IPS-18c (cell line): Measurements from ENCODE around the gene ZNF578.
"Not testable (repeated sequence)": the region's sequence is repeated elsewhere in the genome, so short reads cannot be mapped to it uniquely, and the experiment has no call there.

ENCODE experiments used
- H3K4me3 ChIP-seq: 2 replicates; pipeline ENCODE4 v1.7.0; 2013; ENCODE audit warnings: low read depth, mild to moderate bottlenecking, low read length, moderate library complexity; ENCODE audit not compliant: insufficient read depth
- H3K9me3 ChIP-seq: one replicate; pipeline ENCODE4 v1.6.1; 2013; ENCODE audit warnings: mild to moderate bottlenecking, low read length, moderate library complexity; ENCODE audit not compliant: control insufficient read depth, insufficient read depth

The ZNF578 gene

DNA sequence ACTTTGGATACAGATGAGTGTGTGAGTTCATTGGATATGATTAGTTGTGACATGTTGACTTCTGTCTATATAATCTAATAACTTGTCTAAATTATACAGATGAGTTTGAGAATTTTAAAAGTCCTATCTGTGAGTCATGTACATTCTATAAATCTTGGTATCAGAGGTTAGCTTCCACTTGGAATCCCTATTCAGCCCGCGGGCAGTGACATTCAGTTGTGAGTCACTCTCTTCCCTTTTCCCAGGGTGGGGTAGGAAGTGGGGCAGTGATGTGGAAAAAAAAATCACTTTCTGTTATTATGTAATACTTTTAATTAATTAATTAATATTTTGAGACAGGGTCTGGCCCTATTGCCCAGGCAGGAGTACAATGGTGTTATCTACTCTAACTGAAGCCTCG is 41.2 kb downstream of the ZNF578 start:
- Histone ChIP-seq H3K9me3 (no peaks in the 10 kb centered on the region), H3K4me3 (no peak overlapping the region)

DNA sequence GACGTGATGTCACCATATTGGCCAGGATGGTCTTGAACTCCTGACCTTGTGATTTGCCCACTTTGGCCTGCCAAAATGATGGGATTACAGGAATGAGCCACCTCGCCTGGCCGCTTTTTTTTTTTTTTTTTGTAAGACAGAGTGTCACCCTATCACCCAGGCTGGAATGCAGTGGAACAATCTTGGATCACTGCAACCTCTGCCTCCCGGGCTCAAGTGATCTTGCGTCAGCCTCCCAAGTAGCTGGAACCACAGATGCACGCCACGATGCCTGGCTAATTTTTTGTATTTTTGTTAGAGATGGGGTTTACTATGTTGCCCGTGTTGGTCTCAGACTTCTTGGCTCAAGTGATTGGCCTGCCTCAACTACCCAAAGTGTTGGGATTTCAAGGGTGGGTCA is 45.2 kb downstream of the ZNF578 start:
- Histone ChIP-seq H3K9me3 (no peaks in the 10 kb centered on the region), H3K4me3 (no peak overlapping the region)

DNA sequence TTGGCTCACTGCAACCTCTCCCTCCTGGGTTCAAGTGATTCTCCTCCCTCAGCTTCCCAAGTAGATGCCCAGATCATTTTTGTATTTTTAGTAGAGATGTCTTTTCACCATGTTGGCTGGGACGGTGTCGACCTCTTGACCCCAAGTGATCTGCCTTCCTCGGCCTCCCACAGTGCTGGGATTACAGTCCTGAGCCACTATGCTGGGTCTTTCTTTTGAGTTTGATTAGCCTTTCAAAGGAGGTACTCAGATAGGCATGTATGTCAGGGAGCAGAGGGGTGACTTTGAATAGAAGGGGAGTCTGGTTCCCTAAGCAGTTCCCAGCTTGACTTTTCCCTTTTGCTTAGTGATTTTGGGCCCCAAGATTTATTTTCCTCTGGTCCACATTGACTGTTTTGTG is 47.1 kb downstream of the ZNF578 start:
- not testable (repeated sequence) for H3K9me3 ChIP-seq, H3K4me3 ChIP-seq

DNA sequence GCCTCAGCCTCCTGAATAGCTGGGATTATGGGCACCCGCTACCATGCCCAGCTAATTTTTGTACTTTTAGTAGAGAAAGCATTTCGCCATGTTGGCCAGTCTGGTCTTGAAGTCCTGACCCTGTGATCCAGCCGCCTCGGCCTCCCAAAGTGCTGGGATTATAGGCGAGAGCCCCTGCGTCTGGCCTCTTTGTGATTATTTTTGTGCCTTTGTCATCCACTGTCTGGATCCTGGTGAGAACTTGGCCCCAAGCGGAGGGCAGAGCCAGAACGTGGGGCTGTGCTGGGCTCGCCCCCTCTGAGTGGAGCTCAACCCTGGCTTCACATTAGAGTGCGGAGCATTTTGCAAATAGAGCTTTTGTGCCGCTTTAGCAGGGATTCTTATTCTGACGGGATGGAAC is 47.6 kb downstream of the ZNF578 start:
- not testable (repeated sequence) for H3K4me3 ChIP-seq, H3K9me3 ChIP-seq

DNA sequence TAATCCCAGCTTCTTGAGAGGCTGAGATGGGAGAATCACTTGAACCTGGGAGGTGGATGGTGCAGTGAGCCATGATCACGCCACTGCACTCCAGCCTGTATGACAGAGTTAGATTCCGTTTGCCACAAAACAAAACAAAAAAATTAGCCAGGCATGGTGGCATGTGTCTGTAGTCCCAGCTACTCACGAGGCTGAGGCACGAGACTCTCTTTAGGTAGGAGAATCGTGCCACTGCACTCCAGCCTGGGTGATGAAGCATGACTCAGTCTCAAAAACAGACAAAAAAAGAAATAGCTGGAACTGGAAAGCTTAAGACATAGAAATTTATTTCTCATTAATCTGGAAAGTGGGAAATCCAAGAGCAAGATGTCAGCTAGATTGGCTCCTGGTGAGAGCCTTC is 53.9 kb downstream of the ZNF578 start:
- no peak overlapping the region for H3K4me3 ChIP-seq
- H3K9me3 ChIP-seq: no peaks in the 10 kb centered on the region

DNA sequence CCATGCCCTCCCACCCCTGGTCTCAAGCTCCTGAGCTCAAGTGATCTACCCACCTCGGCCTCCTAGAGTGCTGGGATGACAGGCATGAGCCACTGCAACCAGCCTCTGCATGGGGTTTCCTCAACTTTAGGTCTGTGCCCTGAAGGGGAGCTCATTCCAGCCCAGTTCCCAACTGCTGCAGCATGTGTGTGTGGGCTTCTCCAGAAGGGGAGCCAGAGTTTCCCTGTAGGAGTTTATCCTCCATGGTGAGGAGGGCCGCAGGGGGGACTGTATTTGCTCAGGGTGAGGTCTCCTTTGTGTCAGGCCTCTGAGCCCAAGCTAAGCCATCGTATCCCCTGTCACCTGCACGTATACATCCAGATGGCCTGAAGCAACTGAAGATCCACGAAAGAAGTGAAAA is 62.8 kb downstream of the ZNF578 start:
- Histone ChIP-seq H3K4me3 (no peak overlapping the region), H3K9me3 (peaks cover 3% of the 10 kb centered on the region)

DNA sequence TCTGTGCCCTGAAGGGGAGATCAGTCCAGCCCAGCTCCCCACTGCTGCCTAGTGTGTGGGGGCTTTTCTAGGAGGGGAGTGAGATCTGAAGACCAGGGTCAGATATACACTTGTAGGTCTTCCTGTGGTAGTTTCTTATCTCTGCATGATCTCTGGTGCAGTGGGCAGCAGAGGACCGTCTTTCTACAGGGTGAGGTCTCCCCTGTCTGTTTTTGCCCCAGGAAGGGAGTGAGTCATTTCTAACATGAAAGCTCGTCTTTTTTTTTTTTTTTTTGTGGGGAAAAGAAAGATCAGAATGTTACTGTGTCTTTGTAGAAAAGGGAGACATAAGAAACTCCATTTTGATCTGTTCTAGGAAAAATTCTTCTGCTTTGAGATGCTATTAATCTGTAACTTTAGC is 65.3 kb downstream of the ZNF578 start:
- Histone ChIP-seq H3K4me3 (no peak overlapping the region), H3K9me3 (peaks cover 3% of the 10 kb centered on the region)

DNA sequence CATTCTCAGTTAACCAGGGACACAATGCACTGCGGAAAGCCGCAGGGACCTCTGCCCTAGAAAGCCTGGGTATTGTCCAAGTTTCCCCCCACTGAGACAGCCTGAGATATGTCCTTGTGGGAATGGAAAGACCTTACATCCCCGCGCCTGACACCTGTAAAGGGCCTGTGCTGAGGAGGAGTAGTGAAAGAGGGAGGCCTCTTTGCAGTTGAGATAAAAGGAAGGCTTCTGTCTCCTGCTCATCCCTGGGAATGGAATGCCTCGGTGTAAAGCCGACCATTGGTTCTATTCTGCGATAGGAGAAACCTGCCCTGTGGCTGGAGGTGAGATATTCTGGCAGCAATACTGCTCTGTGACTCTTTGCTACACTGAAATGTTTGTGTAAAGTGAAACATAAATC is 65.8 kb downstream of the ZNF578 start:
- H3K9me3 ChIP-seq, H3K4me3 ChIP-seq: not testable (repeated sequence)

DNA sequence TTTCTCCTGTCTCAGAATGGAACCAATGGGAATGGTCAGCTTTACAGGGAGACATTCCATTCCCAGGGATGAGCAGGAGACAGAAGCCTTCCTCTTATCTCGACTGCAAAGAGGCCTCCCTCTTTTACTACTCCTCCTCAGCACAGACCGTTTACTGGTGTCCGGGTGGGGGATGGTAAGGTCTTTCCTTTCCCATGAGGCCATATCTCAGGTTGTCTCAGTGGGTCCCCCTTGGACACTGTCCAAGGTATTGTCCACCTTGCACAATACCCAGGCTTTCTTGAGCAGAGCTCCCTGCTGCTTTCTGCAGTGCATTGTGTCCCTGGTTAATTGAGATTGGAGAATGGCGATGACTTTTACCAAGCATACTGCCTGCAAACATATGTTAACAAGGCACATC is 66.7 kb downstream of the ZNF578 start:
- H3K9me3 ChIP-seq: peaks cover under 1% of the 10 kb centered on the region
- no peak overlapping the region; the same call in 1 of the 2 replicates for H3K4me3 ChIP-seq

DNA sequence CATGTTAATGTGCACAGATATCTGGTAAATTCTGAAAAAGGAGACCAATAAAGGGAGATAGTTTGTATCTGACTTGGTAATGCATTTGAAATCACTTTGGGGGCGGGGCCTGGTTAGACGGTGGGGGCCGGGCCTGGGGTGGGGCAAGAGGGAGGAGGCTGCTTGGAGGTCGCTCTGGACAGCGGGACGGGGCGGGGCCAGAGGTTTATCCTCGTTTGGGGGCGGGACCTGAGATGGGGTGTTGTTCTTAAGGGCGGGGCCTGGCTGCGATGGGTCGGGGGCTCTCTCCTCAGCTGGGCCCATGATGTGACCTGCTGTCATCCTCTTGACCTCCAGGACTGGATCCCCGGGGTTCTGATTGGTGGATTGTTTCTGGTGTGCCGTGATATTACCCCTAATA is 69.2 kb downstream of the ZNF578 start:
- no peaks in the 10 kb centered on the region for H3K9me3 ChIP-seq

DNA sequence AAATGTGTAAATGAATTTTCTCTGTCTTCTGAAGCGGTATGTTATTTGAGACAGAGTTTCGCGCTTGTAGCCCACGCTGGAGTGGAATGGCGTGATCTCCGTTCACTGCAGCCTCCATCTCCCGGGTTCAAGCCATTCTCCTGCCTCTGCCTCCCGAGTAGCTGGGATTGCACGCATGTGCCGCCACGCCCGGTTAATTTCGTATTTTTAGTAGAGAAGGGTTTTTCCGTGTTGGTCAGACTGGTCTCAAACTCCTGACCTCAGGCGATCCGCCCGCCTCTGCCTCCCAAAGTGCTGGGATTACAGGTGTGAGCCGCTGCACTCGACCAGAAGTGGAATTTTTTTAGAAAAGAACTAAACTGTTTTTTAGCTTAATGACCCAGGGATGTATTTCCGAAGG is 70.7 kb downstream of the ZNF578 start:
- H3K9me3 ChIP-seq: no peaks in the 10 kb centered on the region
- H3K4me3 ChIP-seq: no peak overlapping the region

More for the DNA sequence above, 69.2 kb downstream of the ZNF578 start:
- H3K4me3 ChIP-seq: no peak overlapping the region

DNA sequence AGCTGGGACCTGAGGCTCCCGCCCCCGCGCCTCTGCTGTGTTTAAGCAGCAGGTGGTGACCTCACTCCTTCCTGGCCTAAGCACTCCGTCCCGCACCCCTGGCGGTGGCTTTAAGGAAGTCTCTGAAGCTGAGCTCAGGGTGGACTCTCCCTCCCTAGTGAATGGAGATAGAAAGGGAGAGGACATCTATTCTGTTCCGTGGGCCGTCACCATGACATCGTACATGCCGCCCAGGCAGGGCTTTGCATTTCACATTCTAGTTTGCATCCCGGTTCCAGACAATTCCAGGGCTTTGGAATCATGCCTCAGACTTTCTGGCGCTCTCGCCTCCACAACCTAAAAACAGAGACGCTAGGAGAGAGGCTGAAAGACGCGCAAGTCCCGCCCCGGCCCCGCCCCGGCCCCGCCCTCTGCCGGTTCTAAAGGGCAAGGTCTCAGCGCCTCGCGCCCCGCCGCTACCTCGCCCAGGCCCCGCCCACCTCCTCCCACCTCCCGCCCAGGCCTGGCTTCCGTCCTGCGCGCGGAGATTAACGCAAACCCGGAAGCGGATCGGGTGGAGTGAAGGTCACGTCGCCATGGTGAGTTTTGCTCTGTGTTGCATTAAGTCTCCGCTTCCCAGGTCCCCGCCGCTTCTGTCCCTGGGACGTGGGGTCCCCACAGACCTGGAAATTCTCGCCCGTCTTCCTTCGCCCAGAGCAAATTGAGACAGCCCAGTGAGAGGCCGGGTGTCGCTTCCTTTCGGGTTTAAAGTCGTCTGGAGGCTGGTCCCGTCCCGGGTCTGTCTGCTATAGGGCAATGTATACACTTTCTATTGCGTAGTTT is 74.0 kb downstream of the ZNF578 start, which contains the start of gene ZNF808:
ZNF808 (plus strand) TSS at position 535 of the 822 bp plus-strand sequence. CDS start 15,617 bp downstream, outside the sequence.
- Histone ChIP-seq H3K9me3 (no peaks in the 10 kb centered on the region), H3K4me3 (peak within 1 kb of the TSS; percentile 92)

DNA sequence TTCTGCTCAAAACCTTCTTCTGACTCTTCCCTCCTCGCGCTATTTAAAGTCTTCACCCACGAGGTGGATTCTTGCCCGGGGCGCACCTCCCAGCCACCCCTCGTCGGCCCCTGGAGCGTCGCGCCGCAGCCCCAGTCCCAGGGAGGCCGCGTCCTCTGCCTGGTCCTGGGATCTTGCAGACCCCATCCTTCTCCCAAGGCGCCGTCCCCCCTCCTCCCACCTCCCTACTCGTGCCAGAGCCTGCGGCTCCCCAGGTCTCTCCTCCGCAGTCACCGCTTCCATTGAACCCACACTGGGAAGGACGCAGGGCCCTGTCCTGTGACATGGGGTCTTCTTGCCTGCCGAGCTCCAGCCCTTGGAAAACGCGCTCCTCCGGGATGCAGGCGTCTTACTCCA is 74.6 kb downstream of the ZNF578 start:
- peak overlapping the region; percentile 92 for H3K4me3 ChIP-seq
- no peaks in the 10 kb centered on the region for H3K9me3 ChIP-seq

DNA sequence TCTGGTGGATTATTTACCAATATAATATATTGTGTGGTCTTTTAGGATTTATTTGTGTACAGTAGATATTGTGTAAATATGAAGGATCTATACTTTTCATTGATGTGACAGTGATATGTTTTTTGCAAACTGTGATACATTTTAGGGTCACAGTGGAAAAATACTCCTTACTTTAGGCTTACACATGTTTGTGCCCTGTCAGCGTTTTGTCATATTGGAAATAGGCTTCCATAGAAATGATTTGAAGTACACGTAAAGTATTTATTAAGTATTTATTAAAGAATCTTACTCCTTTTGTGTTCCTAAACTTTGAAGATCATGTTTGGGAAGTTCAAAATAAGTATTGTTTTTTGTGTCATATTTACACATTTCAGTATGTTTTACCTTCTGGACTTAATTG is 79.1 kb downstream of the ZNF578 start:
- Histone ChIP-seq H3K4me3 (no peak overlapping the region), H3K9me3 (no peaks in the 10 kb centered on the region)

DNA sequence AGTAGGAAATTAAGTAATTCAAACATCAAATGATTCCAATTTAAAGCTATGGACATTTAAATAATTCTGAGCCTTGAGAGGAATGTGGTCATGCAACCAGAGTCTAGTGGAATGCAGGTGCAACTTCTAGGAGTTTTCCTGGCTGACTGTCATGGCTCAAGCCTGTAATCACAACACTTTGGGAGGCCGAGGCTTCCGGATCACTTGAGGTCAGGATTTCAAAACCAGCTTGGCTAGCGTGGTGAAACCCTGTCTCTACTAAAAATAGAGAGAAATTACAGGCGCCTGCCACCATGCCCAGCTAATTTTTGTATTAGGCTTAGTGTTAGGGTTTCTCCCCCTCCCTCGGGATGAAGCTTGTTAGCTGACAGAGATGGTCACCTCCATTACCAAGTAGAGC is 80.5 kb downstream of the ZNF578 start:
- H3K4me3 ChIP-seq: no peak overlapping the region
- H3K9me3 ChIP-seq: no peaks in the 10 kb centered on the region

DNA sequence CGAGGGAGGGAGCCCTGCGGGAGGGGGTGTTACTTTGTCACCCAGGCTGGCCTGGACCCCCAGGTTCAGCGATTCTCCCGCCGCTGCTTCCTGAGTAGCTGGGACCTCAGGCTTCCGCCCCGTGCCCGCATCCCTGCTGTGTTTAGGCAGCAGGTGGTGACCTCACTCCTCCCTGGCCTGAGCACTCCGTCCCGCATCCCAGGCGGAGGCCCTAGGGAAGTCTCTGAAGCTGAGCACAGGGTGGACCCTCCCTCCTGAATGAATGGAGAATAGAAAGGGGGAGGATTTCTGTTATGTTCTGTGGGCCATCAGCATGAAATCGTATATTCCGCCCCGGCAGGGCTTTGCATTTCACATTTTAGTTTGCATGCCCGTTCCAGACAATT is 82.0 kb downstream of the ZNF578 start:
- not testable (repeated sequence) for H3K9me3 ChIP-seq
- H3K4me3 ChIP-seq: peak overlapping the region; percentile 83; the same call in 1 of the 2 replicates

DNA sequence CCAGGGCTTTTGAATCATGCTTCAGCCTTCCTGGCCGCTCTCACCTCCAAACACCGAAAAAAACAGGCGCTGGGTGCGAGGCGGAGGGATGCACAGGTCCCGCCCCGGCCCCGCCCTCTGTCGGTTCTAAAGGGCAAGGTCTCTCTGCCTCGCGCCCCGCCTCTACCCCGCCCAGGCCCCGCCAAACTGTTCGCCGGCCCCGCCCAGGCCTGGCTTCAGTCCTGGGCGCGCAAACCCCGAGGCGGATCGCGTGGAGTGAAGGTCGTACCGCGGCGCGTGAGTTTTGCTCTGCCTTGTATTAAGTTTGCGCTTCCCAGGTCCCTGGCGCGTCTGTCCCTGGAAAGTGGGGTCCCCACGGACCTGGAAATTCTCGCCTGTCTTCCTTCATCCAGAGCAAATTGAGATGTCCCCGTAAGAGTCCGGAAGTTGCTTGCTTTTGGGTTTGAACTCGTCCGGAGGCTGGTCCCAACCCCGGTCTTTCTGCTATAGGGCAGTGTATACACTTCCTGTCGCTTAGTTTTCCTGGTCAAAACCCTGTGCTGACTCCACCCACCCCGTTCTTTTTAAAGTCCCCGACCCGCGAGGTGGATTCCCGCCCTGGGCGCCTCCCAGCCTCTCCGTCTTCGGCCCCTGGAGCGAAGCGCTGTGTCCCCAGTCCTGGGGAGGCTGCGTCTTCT is 82.6 kb downstream of the ZNF578 start:
- no peaks in the 10 kb centered on the region for H3K9me3 ChIP-seq
- H3K4me3 ChIP-seq: peak overlapping the region; percentile 83

DNA sequence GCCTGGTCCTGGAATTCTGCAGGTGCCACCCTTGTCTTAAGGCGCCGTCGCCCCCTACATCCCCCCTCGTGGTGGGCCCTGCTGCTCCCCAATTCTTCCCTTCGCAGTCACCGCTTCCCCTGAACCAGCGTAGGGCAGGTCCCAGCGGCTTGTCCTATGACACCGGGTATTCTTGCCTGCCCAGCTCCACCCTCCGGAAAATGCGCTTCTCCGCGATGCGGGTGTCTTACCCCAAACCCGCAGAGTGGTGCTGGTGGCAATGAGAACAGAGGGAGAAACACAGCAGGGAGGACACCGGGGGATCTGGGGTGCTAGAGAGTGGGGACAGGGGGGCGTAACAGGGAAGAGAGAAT is 83.1 kb downstream of the ZNF578 start:
- peak overlapping the region; percentile 83 for H3K4me3 ChIP-seq

More for the DNA sequence above, 83.1 kb downstream of the ZNF578 start:
- H3K9me3 ChIP-seq: no peaks in the 10 kb centered on the region
